SKM-1 treated with dmso at 0.1 percent for 144 hours (cell line): ENCODE measurements around the gene SLC17A7.

Source experiments
- DNase-seq: peaks from one replicate; lab custom pipeline; 2025; ENCODE audit not compliant: unreplicated experiment; lab: John Stamatoyannopoulos, UW

SLC17A7 gene

GRCh38 chr19:49382639-49383038, 58.7 kb downstream of the SLC17A7 start:
- DNase-seq = no peak

DNA sequence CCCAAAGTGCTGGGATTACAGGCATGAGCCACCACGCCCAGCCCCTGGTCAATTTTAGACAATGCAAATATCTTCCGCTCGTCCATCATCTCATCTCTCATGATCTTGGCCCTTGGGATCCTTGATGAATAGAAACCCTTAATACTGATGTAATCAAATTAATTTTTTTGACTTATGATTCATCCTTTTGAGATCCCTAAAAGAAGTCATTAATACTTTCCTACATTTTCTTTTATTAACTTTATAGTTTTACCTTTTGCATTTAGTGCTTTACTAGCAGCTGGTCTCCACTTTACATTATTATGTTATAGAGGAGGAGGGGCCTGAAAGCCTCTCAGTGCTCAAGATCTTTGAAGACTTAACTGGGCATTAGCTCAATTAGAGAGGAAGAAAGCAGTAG, 60.9 kb downstream of the SLC17A7 start:
- DNase-seq = no peak
